HG02571 (cell line): ENCODE measurements around the gene WRNIP1.

Experiments used
- ATAC-seq: cut with Tn5 transposase; IDR thresholded peaks from one replicate; pipeline ENCODE4 v1.9.1; 2021; ENCODE audit warnings: mild to moderate bottlenecking, moderate library complexity; ENCODE audit not compliant: unreplicated experiment

The WRNIP1 gene

DNA sequence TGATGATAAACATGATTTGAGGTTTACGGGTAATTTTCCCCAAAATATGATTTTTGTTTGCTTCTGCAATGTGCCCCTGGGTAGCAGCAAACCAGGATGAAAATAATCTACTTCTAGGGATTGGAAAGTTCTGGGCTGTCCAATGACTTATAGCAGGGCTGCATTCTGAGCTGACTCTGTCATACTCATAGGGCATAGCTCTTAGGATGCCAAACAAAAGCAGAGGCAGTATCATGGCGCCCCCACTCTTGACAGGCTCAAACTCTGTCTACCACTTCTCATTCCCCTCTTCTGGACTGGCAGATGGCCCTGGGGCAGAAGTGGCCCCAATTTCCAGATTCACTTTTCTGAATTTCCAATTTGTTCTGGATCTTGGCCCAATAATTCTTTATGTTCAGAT is 66.2 kb downstream of the WRNIP1 start:
- ATAC-seq: no peak

DNA sequence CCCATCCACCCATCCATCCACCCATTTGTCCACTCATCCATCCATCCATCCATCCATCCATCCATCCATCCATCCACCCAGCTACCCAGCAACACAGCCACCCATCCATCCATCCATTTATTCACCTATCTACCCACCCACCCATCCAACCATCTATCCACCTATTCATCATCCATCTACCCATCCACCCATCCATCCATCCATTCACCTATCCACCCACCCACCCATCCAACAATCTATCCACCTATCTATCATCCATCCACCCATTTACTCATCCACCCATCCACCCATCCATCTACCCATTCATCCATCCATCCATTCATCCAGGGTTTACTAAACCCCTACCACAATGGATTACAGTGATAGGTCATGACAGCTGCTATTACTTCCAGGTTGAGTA is 69.1 kb downstream of the WRNIP1 start:
- ATAC-seq: no peak
